SK-N-SH (cell line): ENCODE data around the gene PRKCB. TPM values are rescaled to one million over a fixed set of nuclear protein-coding genes. Genes with fewer than 3 reads are reported as not detected.

Source experiments
- CTCF ChIA-PET: fragments of 300-600, 350-600 bp; formaldehyde crosslinking; extraction: SDS; loops from one replicate; lab custom pipeline; 2021; lab: Yijun Ruan, JAX
- POLR2A ChIA-PET: fragments of 350-600 bp; sonication (Branson Sonifier 250); formaldehyde crosslinking; extraction: SDS; loops from one replicate; lab custom pipeline; 2020; ENCODE audit warnings: antibody characterized with exemption, inconsistent platforms; lab: Yijun Ruan, JAX
- DNase-seq: peaks from one replicate; pipeline ENCODE4 v3.0.0; 2012
- H2AFZ ChIP-seq: fragments of 200-600 bp; sonication (generic); 2 replicates; pipeline ENCODE4 v1.8.1; 2016; ENCODE audit warnings: antibody characterized with exemption, mild to moderate bottlenecking, low read depth
- H3F3A ChIP-seq: fragments of 200-600 bp; sonication (generic); replicated peaks from 2 replicates; pipeline ENCODE3; 2016; ENCODE audit warnings: antibody characterized with exemption, mild to moderate bottlenecking; ENCODE audit not compliant: insufficient read depth
- H3K27ac ChIP-seq, 2 experiments: fragments of 200-500 bp in 1 of 2; fragments of 200-600 bp in 1 of 2; sonication (Bioruptor generic) in 1 of 2; sonication (generic), shearing (Covaris generic) in 1 of 2; 2 replicates each; pipeline versions ENCODE4 v1.5.1 to v1.6.1; 2014 to 2016; ENCODE audit warnings: low read depth in 2 of 2, inconsistent platforms in 1 of 2, low read length in 1 of 2, mild to moderate bottlenecking in 1 of 2, mixed read lengths in 1 of 2
- H3K27me3 ChIP-seq: fragments of 200-600 bp; sonication (generic), shearing (Covaris generic); 2 replicates; pipeline ENCODE4 v1.6.1; 2016; ENCODE audit warnings: mixed run types; ENCODE audit not compliant: insufficient read depth
- H3K36me3 ChIP-seq, 2 experiments: fragments of 200-500 bp in 1 of 2; fragments of 200-600 bp in 1 of 2; sonication (Bioruptor generic) in 1 of 2; sonication (generic) in 1 of 2; replicated peaks in 1 of 2; 2 replicates each; pipeline versions ENCODE3 to v1.5.1; 2014 to 2016; ENCODE audit warnings: low read length in 1 of 2, mild to moderate bottlenecking in 1 of 2; ENCODE audit not compliant: insufficient read depth in 2 of 2, control insufficient read depth in 1 of 2
- H3K4me1 ChIP-seq, 2 experiments: fragments of 200-500 bp in 1 of 2; fragments of 200-600 bp in 1 of 2; sonication (Bioruptor generic) in 1 of 2; sonication (generic), shearing (Covaris generic) in 1 of 2; 2 replicates each; pipeline versions ENCODE4 v1.5.1 to v1.6.1; 2014 to 2016; ENCODE audit warnings: low read depth in 1 of 2, low read length in 1 of 2, mixed run types in 1 of 2; ENCODE audit not compliant: insufficient read depth in 2 of 2, control insufficient read depth in 1 of 2
- H3K4me2 ChIP-seq: fragments of 200-600 bp; sonication (generic), shearing (Covaris generic); 2 replicates; pipeline ENCODE4 v1.6.1; 2017; ENCODE audit warnings: mixed run types
- H3K4me3 ChIP-seq, 2 experiments: fragments of 200-500 bp in 1 of 2; fragments of 200-600 bp in 1 of 2; sonication (Bioruptor generic) in 1 of 2; sonication (generic), shearing (Covaris generic) in 1 of 2; 2 replicates each; pipeline versions ENCODE4 v1.5.1 to v1.8.1; 2014 to 2016; ENCODE audit warnings: low read depth in 2 of 2, inconsistent platforms in 1 of 2, low read length in 1 of 2, mild to moderate bottlenecking in 1 of 2, mixed read lengths in 1 of 2, moderate library complexity in 1 of 2
- H3K79me2 ChIP-seq: fragments of 200-600 bp; sonication (generic); 2 replicates; pipeline ENCODE4 v1.8.1; 2017; ENCODE audit warnings: mild to moderate bottlenecking; ENCODE audit not compliant: insufficient read depth
- H3K9ac ChIP-seq: fragments of 200-600 bp; sonication (generic); 2 replicates; pipeline ENCODE4 v1.6.1; 2017; ENCODE audit warnings: mixed run types
- H3K9me2 ChIP-seq: fragments of 200-600 bp; sonication (generic); 2 replicates; pipeline ENCODE4 v1.6.1; 2017; ENCODE audit warnings: mixed run types
- H3K9me3 ChIP-seq: fragments of 200-600 bp; sonication (generic); 2 replicates; pipeline ENCODE4 v1.6.1; 2017; ENCODE audit warnings: mixed run types, mild to moderate bottlenecking, moderate library complexity
- H4K20me1 ChIP-seq: fragments of 200-600 bp; sonication (generic); 2 replicates; pipeline ENCODE4 v1.6.1; 2017; ENCODE audit warnings: mild to moderate bottlenecking, mixed run types; ENCODE audit not compliant: insufficient read depth
- ELF1 ChIP-seq: IDR thresholded peaks from 2 replicates; pipeline ENCODE4 v1.4.0; 2012
- EP300 ChIP-seq, 2 experiments: IDR thresholded peaks; 2 replicates each; pipeline versions ENCODE4 v1.4.0 to v1.6.1; 2012; ENCODE audit warnings: borderline replicate concordance in 1 of 2, low read depth in 1 of 2, low read length in 1 of 2
- FOXM1 ChIP-seq: IDR thresholded peaks from 2 replicates; pipeline ENCODE4 v1.4.0; 2012; ENCODE audit warnings: low read depth, mild to moderate bottlenecking
- GABPA ChIP-seq: IDR thresholded peaks from 2 replicates; pipeline ENCODE4 v1.4.0; 2012; ENCODE audit warnings: low read depth, mild to moderate bottlenecking
- JUND ChIP-seq: IDR thresholded peaks from 2 replicates; pipeline ENCODE4 v1.4.0; 2012
- MEF2A ChIP-seq: IDR thresholded peaks from 2 replicates; pipeline ENCODE4 v1.4.0; 2012; ENCODE audit warnings: low read depth, borderline replicate concordance
- NFIC ChIP-seq: IDR thresholded peaks from 2 replicates; pipeline ENCODE4 v1.4.0; 2012; ENCODE audit warnings: borderline replicate concordance
- NRF1 ChIP-seq: IDR thresholded peaks from 2 replicates; pipeline ENCODE4 v1.6.1; 2012; ENCODE audit warnings: low read depth, mild to moderate bottlenecking, low read length
- PBX3 ChIP-seq: IDR thresholded peaks from 2 replicates; pipeline ENCODE4; 2012
- RAD21 ChIP-seq: IDR thresholded peaks from 2 replicates; pipeline ENCODE4 v1.6.1; 2012; ENCODE audit warnings: mild to moderate bottlenecking, low read length
- RCOR1 ChIP-seq: fragments of 150-350 bp; IDR thresholded peaks from 2 replicates; pipeline ENCODE4 v1.6.1; 2017; ENCODE audit warnings: antibody characterized with exemption, low read length
- RFX5 ChIP-seq: IDR thresholded peaks from 2 replicates; pipeline ENCODE4 v1.6.1; 2012; ENCODE audit warnings: mild to moderate bottlenecking, improper control_type of control experiment, low read length
- RXRA ChIP-seq: IDR thresholded peaks from 2 replicates; pipeline ENCODE4 v1.4.0; 2012; ENCODE audit warnings: low read depth, mild to moderate bottlenecking, borderline replicate concordance
- SIN3A ChIP-seq: IDR thresholded peaks from 2 replicates; pipeline ENCODE4 v1.6.1; 2012; ENCODE audit warnings: low read depth, mild to moderate bottlenecking, low read length, moderate library complexity, borderline replicate concordance
- SMC3 ChIP-seq: IDR thresholded peaks from 2 replicates; pipeline ENCODE4 v1.6.1; 2012; ENCODE audit warnings: low read depth, low read length, improper control_type of control experiment
- TAF1 ChIP-seq: IDR thresholded peaks from 2 replicates; pipeline ENCODE4 v1.6.1; 2012; ENCODE audit warnings: low read depth, mild to moderate bottlenecking, low read length, moderate library complexity, borderline replicate concordance
- TEAD4 ChIP-seq: IDR thresholded peaks from 2 replicates; pipeline ENCODE4 v1.4.0; 2012; ENCODE audit warnings: mild to moderate bottlenecking, borderline replicate concordance; ENCODE audit not compliant: insufficient read depth
- USF2 ChIP-seq: fragments of 150-350 bp; IDR thresholded peaks from 2 replicates; pipeline ENCODE4 v1.6.1; 2017; ENCODE audit warnings: antibody characterized with exemption, low read length, low read depth, borderline replicate concordance
- ZBTB33 ChIP-seq: IDR thresholded peaks from 2 replicates; pipeline ENCODE4 v1.4.0; 2012; ENCODE audit warnings: low read depth, borderline replicate concordance
- WGBS: methylation state at CpG from one replicate; pipeline ENCODE4 v1.1.6; 2017; ENCODE audit warnings: low lambda C conversion rate; 5-methylcytosine and 5-hydroxymethylcytosine counted together
- polyA plus RNA-seq, 3 experiments: library from polyadenylated mRNA; depleted of rRNA; stranded (reverse); fragments of >200 nt; gene quantifications; 2 replicates each; pipeline ENCODE4 v1.2.3, GENCODE V29; 2012
- TF ChIP-seq, protein P1 (sequence below): IDR thresholded peaks from 2 replicates; pipeline ENCODE4 v1.4.0; 2012; ENCODE audit warnings: low read depth
- TF ChIP-seq, protein P2 (sequence below): fragments of 150-350 bp; IDR thresholded peaks from 2 replicates; pipeline ENCODE4 v1.6.1; 2016; ENCODE audit warnings: mild to moderate bottlenecking, low read depth, low read length
- TF ChIP-seq, protein P3 (sequence below): IDR thresholded peaks from 2 replicates; pipeline ENCODE4 v1.4.0; 2012; ENCODE audit warnings: low read depth, borderline replicate concordance

Gene PRKCB
- polyA plus RNA-seq, 1 of the 3 experiments (the other 2 are of a cell fraction), result 0.12 TPM

GRCh38 chr16:24168856-24169255 lies 333.1 kb downstream of the PRKCB start:
- Histone ChIP-seq H3K9me2 (no peaks in the 10 kb centered on the region), H2AFZ (no peak overlapping the region), H4K20me1 (no peaks in the 10 kb centered on the region), H3K27me3 (no peaks in the 10 kb centered on the region), H3K4me3 (no peak overlapping the region), H3K9me3 (no peaks in the 10 kb centered on the region), H3K9ac (no peak overlapping the region), H3K27ac (no peak overlapping the region)
- ChIA-PET POLR2A (no interaction called here), CTCF (no interaction called here)
- no peak for DNase-seq
- TF ChIP-seq, protein P1, sequence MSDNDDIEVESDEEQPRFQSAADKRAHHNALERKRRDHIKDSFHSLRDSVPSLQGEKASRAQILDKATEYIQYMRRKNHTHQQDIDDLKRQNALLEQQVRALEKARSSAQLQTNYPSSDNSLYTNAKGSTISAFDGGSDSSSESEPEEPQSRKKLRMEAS, result no peak
- TF ChIP-seq, protein P2, sequence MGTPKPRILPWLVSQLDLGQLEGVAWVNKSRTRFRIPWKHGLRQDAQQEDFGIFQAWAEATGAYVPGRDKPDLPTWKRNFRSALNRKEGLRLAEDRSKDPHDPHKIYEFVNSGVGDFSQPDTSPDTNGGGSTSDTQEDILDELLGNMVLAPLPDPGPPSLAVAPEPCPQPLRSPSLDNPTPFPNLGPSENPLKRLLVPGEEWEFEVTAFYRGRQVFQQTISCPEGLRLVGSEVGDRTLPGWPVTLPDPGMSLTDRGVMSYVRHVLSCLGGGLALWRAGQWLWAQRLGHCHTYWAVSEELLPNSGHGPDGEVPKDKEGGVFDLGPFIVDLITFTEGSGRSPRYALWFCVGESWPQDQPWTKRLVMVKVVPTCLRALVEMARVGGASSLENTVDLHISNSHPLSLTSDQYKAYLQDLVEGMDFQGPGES, result no peak
- TF ChIP-seq JUND (no peak), TAF1 (no peak), ZBTB33 (no peak), PBX3 (no peak), GABPA (no peak), ELF1 (no peak), RAD21 (no peak), NFIC (no peak), FOXM1 (no peak), TEAD4 (no peak), SIN3A (no peak), RCOR1 (no peak), SMC3 (no peak)
- TF ChIP-seq, all 33 proteins: peak for 0
- no peaks in the 10 kb centered on the region for H3F3A ChIP-seq
- no peak overlapping the region for H3K4me2 ChIP-seq
- H3K4me1 ChIP-seq, result no peaks in the 10 kb centered on the region
- WGBS, result 30% methylated on average over 3 of the region's 3 CpGs
- H3K79me2 ChIP-seq, result no peaks in the 10 kb centered on the region
- H3K36me3 ChIP-seq, result no peaks in the 10 kb centered on the region

DNA sequence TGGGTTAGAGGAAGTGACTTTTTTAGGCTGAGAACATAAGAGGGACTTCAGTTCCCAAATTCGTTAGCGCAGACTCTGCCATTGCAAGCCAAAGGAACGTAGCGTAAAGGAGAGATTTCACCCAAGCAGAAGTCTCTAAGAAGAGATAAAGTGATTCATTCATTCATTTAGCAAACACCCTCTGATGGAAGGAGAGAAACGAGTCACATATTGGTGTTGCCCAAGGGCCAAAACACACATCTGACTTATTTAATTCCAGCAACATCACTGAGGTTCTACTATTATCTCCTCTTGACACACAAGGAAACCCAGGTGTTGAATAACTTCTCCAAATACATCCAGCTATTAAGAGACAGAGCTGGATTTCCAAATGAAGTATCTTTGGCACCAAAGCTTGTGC lies 334.6 kb downstream of the PRKCB start:
- ChIA-PET CTCF (no interaction called here), POLR2A (no interaction called here)
- Histone ChIP-seq H3K36me3 (no peaks in the 10 kb centered on the region), H3K4me2 (no peak overlapping the region), H3K9ac (no peak overlapping the region), H3K9me3 (no peaks in the 10 kb centered on the region), H2AFZ (no peak overlapping the region), H3K27me3 (no peaks in the 10 kb centered on the region), H3K4me3 (no peak overlapping the region), H4K20me1 (no peaks in the 10 kb centered on the region), H3K79me2 (no peaks in the 10 kb centered on the region), H3K9me2 (no peaks in the 10 kb centered on the region), H3F3A (no peaks in the 10 kb centered on the region), H3K27ac (no peak overlapping the region), H3K4me1 (no peaks in the 10 kb centered on the region)
- 45% methylated on average over 5 of the region's 5 CpGs for WGBS
- no peak for DNase-seq
- TF ChIP-seq EP300 (IDR thresholded peaks at IDR 0.05; ENCODE audit: borderline replicate concordance in 1 of 2, low read depth in 1 of 2, low read length in 1 of 2) (no peak), RFX5 (no peak), MEF2A (no peak), SIN3A (no peak), RXRA (no peak), USF2 (no peak), NRF1 (no peak), ZBTB33 (no peak), NFIC (no peak)
- TF ChIP-seq, protein P3, sequence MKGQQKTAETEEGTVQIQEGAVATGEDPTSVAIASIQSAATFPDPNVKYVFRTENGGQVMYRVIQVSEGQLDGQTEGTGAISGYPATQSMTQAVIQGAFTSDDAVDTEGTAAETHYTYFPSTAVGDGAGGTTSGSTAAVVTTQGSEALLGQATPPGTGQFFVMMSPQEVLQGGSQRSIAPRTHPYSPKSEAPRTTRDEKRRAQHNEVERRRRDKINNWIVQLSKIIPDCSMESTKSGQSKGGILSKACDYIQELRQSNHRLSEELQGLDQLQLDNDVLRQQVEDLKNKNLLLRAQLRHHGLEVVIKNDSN, result no peak
